HG02763 (cell line): Measurements from ENCODE around the gene TMEM106C.
"Not testable (repeated sequence)": the region's sequence is repeated elsewhere in the genome, so short reads cannot be mapped to it uniquely, and the experiment has no call there.

Source experiments
- ATAC-seq: cut with Tn5 transposase; IDR thresholded peaks from one replicate; pipeline ENCODE4 v1.9.1; 2021; ENCODE audit warnings: mild to moderate bottlenecking, moderate library complexity; ENCODE audit not compliant: unreplicated experiment

TMEM106C gene

DNA sequence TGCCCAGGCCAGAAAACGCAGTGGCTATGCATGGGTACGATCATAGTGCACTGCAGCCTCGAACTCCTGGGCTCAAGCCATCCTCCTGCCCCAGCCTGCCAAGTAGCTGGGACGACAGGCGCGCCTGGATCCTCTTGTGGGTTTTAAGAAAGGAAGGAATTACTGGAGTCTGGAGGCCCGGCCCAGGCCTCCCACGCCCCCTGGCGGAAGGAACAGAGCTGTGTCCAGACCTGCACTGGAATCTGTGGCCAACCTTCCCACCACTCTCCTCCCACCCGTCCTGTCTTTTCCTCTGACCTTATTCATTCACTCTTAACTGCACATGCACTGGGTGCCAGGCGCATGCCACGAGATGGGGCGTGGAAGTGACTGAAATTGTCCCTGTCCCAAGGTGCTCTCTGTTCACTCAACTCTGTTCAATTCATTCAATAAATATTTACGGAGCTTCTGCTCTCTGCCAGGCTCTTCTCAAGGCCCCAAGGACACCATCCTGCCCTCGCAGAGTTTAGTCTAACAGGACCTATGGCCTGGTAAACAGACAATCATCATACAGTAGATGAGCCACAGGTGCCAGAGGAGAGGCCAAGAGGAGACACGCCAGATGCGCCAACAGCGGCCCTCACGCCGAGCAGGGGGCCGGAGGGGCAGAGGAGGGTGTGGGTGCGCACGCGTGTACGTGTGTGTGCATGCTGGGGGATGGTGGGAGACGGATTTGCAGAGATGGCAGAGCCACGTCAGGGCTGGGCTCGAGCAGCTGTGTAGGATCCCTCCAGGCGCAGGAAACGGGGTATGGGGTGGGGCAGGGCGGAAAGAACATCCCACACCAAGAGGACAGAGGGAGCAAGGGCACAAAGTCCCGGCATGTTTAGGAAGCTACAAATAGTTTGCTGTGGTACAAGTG lies 13.7 kb upstream of the TMEM106C start:
- ATAC-seq, result no peak

DNA sequence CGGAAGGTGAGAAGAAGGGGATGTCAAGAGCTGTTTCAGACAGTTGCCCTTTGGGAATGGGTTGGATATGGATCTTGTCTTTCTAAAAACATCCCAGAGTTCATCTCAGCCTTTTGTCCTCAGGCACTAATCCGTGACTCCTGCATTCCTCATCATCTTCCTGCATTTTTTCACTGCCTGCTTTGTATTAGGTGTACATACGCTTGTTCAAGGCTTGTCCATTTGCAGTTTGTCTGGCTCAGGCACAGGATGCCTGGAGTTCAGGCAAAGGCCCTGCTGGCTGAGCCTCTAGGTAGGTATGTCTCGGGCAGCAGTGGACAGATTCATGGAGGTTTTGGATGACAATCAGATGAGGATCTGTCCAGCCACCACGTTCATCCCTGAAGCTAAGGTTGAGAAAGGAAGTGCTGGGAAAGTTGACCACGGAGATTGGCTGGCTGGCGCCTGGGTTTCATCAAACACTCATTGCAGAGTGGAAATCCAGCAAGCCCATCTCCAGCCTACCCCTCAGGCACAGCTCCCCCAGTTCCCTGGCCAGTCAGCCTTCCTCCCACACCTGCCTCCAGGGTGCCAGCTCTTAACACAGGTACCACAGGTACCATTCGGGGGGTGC lies 12.4 kb upstream of the TMEM106C start:
- ATAC-seq, result no peak

DNA sequence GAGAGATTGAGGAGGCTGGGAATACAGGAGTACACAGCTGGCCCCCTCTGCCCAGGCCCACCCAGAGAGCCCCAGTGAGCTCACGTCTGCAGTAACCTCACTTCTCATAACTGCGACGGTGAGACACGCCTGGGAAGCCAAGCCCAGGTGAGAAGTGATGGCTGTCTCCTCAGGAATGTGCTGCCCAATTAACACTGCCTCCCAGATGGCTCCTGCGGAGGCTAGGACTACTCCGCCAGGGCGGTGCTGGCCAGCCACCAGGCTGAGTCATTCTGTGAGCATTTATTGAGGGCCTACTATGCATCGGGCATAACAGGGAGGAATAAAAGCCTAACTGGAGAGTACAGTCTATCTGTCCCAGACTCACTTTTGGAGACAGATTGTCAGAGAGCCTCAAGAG lies 9.3 kb upstream of the TMEM106C start:
- ATAC-seq, result no peak

DNA sequence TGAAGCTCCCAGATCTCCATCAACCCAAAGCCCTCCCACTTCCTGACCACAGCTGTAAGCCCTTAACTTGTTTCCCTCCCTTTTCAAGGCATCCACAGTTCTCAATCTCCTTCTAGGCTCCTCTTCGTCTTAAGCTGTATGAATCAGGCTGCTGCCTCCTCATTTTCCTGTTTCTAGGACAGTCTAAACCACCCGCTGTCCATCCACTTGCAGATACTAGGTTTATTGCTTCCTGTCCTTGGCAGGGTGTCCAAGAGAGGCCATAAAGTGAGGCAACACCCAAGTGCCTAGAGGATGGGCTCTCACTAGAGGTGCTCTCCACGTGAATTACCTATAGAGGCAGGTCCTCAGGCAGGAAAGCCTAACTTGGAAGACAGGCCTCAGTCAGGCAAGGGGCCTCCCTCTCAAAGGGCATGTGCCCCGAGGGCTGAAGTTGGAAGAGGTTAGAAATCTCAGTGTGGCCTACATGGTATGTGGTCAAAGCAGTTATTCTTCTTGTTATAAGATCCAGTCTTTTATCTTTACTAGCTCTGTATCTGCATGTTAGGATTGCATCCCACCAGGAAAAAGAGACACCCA lies 8.8 kb upstream of the TMEM106C start:
- no peak for ATAC-seq

DNA sequence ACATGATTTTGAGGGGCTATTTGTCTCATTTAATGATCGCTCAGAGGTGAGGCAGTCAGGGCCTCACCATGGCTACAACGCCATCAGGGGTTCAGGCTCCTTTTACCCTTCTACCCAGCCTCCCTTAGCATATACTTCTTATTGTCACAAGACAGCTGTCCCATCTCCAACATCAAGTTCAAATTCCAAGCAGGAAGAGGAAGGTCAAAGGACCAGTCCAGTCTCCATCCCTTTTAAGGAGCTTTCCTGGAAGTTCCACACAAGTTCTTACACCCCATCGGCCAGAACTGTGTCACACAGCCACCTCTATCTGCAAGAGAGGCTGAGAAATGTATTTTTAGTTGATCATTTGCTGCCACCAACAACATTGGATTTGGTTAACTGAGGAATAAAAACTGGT lies 8.3 kb upstream of the TMEM106C start:
- no peak for ATAC-seq

DNA sequence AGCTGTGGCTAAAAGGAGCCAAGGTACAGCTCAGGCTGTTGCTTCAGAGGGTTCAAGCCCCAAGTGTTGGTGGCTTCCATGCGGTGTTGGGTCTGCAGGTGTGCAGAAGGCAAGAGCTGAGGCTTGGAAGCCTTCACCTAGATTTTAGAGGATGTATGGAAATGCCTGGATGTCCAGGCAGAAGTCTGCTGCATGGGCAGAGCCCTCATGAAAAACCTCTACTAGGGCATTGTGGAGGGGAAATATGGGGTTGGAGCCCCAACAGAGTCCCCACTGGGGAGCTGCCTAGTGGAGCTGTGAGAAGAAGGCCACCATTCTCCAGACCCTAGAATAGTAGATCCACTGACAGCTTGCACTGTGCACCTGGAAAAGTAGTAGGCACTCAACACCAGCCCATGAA lies 5.7 kb upstream of the TMEM106C start:
- not testable (repeated sequence) for ATAC-seq

DNA sequence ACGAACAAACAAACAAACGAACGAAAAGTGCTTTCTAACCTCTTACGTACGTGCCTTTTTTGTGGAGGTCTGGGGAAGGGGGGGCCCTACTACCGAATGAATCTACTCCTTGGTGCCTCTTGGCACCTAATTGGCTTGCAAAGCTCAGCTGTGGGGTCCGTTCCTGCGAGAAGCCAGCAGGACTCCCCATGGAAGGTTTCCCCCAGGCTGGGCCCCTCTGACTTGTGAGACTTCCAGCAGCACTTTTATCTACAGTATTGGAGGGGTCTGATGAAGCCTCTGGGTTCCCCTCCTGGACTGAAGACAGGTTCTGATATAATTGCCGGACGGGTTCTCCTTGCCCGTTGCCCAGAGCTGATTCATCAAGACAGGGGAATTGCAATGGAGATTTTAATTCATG lies 1.2 kb upstream of the TMEM106C start:
- ATAC-seq, result no peak

DNA sequence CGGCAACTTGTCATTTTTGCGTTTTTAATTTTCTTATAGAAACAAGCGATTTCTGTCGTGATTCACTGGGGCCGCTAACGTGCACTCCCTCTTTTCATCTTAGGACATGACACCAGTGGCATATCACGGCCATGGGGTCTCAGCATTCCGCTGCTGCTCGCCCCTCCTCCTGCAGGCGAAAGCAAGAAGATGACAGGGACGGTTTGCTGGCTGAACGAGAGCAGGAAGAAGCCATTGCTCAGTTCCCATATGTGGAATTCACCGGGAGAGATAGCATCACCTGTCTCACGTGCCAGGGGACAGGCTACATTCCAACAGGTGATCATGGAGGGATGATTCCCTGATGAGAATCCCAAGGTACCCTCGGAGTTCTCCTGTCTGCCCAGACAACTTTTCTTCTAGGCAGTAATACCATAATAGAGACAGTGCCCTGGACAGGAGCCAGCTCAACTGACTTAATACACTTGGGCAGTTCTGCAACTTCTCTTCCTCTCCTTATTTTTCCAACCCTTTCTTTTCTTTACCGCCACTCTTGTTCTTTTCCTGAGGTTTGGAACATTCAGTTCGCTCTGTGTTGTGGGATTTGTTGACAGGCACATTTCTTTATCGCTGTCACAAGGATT lies 821 bp downstream of the TMEM106C start:
- ATAC-seq, result no peak

DNA sequence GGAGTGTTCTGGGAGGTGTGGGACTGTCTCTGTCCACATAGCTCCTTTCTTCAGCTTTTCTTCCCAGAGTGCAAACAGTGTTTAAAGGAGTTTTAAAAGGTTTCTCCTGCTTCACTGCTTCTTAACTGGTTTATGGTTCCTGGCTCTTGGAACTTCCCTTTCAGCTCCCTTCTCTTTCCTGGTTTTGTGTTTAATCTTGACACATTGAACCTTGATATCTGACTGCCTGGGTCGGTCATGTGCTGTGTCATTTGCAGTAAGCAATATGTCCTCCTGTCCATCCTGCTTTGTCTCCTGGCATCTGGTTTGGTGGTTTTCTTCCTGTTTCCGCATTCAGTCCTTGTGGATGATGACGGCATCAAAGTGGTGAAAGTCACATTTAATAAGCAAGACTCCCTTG lies 2.2 kb downstream of the TMEM106C start:
- ATAC-seq, result no peak

DNA sequence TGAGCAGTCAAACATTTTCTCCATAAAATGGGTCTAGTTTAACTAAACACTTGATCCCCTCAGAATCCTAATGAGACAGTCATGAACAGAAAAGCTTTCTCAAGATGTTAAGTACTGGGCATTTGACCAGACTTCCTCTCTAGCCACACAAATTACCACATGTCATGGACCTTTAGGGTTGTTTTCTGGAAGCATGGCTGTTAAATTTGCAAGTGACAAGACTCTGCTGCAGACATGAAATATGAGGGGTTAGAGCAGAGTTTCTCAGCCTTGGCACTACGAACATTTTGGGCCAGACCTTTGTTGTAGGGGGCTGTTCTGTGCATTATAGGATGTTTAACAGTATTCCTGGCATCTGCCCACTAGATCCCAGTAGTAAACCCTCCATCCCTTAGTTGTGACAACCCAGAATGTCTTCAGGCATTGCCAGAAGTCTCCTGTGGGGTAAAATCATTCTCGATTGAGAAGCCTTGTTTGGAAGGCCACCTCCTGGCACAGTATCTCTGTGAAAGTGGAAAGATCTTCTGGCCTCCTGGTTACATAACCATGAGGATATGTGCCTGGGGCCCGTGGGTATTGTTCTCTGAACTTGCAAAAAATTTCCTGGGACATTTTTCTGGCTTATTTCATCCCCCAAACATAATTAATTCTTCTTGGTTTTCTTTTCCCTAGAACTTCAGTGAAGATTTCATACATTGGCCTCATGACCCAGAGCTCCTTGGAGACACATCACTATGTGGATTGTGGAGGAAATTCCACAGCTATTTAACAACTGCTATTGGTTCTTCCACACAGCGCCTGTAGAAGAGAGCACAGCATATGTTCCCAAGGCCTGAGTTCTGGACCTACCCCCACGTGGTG lies 4.3 kb downstream of the TMEM106C start:
- no peak for ATAC-seq

DNA sequence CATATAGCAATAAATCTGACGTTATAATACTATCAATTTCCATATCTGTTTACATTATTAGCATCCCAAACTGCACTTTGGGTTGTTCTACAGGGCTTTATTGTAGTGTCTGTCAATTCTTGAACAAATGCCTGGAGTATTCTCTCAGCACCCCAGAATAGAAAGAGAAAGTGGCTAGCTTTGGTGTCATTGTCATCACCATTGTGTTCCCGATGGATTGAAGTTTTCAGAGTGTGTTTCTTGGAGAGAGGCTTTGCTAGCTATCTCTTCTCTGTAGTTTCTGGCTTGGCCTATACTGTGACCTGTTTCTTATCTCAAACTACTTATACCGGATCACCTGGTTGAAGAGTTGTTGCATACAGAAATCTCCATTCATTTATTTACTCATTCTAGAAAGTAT lies 6.4 kb downstream of the TMEM106C start:
- no peak for ATAC-seq

DNA sequence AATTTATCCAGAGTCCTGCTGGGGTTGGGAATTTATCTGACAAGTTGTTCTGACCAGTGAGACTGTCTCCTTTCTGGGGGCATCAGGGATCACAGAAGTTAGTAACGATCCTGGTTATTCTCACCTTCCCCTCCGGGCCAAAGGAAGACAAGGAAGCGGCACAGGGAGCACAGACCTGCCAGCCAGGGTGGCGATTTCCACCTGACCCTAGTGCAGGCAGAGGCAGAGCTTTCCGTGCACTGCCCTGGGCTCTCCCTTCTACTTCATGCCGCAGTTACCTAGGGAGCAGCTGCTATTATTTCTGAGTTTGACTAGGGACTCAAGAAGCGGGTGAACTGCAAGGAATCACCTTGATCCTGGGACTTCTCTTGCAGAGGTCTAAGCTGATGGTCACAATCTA lies 7.4 kb downstream of the TMEM106C start:
- no peak for ATAC-seq

DNA sequence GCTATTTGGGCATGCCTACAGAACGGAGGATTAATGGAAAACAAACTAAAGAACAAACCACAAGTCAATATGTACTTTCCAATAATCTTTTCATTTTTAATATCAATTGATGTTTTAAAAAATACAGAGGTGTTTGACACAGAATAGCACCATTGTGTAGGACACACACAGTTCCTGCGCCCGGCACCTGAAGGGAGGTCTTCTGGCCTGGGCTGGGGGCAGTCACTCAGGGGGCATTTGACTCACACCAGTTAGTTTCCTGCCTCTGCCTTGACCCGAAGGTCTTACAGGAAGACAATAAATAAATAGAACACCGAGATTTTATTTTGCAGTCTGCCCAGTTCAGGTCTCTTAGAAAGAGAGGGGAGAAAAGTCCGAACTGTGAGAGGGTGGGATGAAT lies 9.5 kb downstream of the TMEM106C start:
- ATAC-seq, result no peak

DNA sequence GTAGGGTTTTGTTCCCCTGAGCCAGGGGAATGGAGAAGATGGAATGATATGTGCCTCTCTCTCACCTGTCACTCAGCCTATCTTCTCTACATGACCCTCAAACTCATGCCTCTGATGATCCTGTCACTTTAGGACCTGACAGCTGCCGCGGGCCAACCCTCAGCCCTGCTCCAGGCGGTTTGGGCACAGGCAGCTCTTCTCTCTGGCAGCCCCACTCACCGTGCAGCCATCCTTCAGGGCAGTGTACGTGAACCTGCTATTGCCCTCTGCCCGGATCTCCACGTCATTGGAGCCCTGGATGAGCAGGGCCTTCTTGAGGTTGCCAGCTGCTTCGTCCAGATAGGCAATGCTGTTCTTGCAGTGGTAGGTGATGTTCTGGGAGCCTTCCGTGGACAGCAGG lies 10.5 kb downstream of the TMEM106C start:
- ATAC-seq, result no peak

DNA sequence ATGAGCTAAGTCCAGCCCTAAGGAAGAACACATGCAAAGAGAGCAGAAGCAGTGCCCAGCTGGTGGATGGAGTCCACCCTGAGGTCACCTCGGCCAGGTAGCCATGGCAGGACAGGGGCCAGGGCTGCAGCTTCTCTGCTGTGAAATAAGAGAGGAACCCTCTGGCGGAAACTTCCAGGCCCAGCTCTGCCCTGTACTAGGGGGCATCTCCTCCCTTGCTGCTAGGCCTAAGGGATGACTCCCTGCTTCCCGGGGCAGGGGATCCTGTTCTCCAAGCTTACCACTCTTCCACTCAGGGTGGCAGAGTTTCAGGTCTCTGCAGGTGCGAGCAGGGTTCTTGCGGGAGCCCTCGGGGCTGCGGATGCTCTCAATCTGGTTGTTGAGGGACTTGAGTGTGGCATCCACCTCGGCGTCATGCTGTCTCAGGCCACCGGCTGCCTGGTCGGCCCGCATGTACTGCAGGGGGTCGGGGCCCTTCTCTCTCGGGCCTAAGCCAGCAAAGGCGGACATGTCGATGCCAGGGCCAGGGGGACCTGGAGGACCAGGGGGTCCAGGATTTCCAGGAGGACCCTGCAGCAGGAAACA lies 11.7 kb downstream of the TMEM106C start:
- ATAC-seq, result no peak

DNA sequence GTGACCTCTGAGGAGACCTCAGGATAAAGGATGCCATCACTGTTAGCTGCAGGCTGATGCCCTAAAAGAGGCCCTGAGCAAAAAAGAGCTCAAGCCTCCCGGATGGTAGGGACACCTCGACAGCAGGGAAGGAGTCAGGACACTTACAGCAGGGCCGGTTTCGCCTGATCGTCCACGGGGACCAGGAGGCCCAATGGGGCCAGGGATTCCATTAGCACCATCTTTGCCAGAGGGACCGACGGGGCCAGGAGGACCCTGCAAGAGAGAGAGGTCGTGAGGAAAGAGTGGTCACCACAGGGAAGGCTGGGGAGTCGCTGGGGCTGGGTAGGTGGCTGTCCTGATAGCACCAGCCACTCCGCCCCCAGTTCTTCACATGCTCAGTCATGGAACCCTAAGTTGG lies 12.4 kb downstream of the TMEM106C start:
- ATAC-seq, result no peak

DNA sequence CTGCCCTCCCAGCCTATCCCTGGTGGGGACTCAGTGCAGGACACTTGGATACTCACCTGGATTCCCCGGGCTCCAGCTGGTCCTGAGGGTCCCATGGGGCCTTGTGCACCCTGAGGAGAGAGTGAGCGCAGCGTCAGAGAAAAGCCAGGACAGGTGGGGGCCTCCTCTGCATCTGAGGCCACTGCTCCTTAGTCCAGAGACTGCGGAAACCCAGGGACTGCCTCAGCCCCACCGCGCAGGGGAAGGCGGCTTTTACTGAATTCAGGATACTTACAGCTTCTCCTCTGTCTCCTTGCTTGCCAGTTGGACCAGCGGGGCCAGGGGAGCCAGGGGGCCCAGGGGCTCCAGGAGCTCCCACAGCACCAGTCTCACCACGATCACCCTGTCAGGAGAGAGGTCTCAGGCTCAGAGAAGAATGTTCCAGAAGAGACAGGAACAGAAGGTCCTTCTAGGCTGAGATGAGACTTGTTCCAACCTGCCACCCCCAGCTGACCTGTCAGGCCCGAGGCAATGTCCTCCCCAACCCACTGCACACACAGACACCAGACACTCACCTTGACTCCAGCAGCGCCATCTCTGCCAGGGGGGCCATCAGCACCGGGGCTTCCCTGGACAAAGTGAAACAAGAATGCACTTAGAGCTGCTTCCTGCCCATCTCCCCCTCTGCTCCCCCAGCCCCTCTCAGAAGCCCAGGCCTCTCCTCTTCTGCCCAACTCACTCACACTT lies 13.8 kb downstream of the TMEM106C start:
- ATAC-seq, result no peak

DNA sequence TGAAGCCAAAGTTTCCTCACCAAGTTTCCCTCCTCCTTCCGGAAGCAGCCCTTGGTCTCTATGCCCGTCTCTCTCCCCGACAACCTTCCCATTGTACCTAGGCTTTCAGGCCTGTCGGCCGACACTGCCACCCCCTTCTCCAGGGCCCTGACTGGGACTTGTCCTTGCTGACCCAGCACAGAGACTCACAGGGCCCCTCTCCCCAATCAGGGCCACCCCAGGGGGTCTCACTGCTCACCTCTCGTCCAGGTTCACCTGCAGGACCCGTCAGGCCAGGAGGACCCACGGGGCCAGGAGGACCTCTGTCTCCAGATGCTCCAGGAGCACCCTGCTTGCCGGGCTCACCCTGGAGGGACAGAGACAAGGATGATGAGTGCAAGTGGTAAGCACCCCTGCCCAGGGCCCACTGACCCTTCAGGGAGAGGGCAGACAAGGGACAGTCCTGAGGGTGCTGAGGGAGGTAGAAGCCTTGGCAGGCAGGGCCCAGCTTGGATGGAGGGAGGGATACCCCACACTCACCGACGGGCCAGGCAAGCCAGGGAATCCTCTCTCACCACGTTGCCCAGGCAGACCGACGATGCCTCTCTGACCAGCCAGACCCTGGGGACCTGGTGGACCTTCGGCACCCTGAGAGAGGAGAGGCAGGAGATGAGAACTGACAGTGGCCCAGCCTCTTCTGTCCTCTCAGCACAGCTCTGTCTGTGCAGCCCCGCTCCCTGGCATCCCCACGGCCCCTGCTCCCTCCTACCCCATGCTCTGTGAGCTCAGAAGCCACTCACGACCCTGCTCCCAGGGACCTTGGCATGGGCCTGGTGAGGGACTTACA lies 14.6 kb downstream of the TMEM106C start:
- ATAC-seq, result no peak

DNA sequence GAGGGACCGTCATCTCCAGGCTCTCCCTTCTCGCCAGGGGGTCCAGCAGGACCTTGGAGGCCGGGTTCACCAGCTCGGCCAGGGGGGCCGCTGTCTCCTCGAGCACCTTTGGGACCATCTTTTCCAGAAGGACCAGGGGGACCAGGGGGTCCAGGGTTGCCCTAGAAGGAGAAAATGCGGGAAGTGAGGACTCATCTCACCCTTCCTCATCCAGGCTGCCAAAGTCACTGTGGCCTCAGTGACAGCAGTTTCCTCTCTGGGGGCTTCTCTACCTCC lies 15.1 kb downstream of the TMEM106C start:
- ATAC-seq, result no peak
